NCI-H2107 (cell line): Measurements from ENCODE around the gene TAS2R60.
"Not testable (repeated sequence)": the region's sequence is repeated elsewhere in the genome, so short reads cannot be mapped to it uniquely, and the experiment has no call there.

Experiments used
- DNase-seq: peaks from one replicate; lab custom pipeline; 2025; lab: John Stamatoyannopoulos, UW

TAS2R60 gene

DNA sequence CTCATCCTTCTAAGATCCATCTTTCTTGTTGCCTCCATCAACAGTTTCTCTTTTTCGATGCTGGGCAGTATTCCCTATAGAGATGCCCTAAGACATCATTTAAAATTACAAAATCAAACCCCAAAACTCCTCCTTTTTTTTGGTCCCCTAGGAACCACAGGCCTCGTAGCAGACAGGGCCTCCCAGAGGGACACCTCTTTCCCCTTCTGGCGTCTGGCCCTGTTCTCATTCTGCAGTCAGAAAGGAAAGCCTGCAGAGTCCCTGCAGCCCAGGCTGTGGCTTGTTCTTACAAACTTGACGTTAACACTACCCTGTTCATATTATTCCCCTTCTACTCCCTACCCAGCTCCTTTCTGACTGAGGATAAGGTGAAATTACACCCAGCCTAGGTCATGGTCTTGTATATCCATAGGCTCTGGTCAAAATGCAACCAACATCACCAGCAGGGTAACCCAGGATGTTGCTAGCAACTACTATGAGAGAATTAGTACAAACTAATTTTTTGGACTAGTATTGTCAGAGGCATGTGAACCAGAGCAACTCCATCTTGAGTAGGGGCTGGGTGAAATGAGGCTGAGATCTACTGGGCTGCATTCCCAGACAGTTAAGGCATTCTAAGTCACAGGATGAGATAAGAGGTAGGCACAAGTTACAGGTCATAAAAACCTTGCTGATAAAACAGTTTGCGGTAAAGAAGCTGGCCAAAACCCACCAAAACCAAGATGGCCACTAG lies 31.1 kb upstream of the TAS2R60 start:
- no peak for DNase-seq

DNA sequence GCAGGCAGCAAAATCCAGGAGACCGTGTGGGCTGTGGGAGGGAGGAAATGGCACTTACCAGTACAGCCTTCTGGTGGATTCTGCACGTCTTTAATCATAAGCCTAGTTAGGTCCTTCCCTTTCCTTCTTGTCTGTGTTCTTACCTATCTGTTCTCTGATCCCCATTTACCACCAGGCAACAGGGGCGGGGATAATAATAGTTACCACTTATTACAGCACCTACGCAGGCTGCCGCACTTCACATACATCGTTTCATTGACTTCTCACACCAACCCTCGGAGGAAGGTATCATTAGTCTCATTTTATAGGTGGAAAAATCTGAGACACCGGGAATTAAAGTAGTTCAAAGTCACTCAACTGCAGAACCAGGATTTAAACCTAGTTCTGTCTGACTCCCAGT lies 30.1 kb upstream of the TAS2R60 start:
- no peak for DNase-seq

DNA sequence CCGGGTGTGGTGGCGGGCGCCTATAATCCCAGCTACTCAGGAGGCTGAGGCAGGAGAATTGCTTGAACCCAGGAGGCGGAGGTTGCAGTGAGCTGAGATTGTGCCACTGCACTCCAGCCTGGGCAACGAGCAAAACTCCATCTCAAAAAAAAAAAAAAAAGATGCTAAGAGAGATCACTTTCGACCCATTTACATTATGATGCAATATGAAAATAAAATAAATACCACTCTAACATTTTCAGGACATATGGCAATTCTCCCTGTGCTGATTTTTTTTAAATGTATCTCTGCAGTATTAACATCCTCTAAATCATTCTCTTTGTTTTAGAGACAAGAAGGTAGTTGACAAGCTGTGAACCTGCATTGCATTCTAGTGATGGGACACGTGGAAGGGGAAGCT lies 28.0 kb upstream of the TAS2R60 start:
- DNase-seq: not testable (repeated sequence)

DNA sequence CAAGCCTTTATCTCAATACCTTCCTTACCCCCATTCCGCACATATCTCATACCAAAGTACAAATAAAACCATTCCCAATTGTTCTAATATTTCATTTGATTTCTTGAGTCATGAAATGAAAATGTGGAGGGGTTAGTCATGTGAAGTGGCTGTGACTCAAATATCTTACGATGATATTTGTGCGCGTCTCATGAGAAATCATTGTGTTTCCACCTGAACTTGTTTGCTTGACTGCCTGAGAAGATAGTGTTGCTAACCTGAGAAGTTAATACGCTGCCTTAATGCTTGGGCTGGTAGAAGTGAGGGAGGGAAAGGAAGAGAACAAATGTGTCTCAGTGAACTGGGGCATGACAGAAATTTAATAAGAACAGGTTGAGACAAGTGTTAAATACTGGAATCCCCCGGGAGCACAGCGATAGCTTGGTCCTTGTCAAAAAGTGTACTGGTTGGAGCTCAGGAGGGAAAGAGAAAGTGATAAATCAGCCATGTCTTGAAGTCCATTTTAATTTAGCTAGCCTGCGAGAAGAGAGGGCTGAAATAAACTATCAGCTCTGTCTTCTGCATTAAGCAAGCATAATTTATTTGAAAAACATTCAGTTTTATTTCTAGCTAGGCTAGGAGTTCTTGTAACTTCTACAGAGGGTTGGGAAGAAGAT lies 27.4 kb upstream of the TAS2R60 start:
- DNase-seq: no peak

DNA sequence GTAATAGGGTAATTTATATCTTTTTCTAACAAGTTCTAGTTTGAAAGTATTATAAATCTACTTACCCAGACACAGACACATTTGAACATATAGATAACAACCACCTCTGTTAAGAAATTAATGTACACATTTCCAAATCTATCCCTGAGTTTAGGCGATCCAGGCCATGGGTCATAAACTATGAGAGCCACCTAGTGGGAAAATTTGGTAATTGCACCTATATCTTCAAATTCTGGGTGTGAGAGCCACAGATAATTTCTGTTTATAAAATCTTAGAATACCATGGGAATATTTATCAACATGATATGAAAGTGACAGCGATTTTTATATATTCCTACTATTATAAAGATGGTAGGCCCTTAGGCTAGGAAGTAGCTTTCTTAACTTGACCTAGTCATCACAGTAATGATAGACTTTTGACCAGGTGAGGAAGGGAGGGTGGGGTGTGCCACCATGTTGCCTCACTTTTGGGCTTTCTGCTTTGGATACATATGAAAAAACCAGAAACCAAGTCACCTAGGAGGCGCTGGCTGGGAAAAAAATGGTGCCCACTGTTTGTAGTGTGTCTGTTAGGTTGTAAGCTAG lies 26.6 kb upstream of the TAS2R60 start:
- peak; percentile 24 for DNase-seq

DNA sequence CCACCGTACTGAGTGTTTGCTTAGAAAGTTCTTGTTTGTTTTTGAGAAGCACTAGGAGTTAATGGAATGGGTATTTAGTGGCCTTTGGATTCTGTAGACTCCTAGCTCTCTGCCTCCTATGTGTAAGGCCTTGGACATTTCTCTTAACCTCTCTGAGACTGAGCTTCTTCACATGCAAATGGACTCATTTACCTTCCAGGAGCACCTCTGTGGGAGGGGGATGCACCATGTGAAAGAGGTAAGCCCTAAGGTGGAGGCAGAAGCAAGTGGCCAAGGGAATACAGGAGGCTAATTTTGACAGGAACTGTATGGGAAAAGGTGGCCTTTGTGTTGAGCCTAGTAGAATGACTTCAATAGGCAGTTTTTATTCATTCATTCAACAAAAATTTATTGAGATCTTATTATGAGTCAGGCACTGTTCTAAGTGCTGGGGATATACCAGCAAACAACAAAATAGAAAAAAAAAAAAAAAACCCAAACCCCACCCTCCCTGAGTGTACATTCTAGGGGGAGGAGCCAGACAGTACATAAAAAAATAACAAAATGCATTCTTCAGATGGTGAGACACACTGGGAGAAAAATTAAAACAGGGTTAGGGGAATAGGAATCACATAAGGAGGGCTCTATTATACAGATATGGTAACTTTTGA lies 25.4 kb upstream of the TAS2R60 start:
- DNase-seq: no peak

DNA sequence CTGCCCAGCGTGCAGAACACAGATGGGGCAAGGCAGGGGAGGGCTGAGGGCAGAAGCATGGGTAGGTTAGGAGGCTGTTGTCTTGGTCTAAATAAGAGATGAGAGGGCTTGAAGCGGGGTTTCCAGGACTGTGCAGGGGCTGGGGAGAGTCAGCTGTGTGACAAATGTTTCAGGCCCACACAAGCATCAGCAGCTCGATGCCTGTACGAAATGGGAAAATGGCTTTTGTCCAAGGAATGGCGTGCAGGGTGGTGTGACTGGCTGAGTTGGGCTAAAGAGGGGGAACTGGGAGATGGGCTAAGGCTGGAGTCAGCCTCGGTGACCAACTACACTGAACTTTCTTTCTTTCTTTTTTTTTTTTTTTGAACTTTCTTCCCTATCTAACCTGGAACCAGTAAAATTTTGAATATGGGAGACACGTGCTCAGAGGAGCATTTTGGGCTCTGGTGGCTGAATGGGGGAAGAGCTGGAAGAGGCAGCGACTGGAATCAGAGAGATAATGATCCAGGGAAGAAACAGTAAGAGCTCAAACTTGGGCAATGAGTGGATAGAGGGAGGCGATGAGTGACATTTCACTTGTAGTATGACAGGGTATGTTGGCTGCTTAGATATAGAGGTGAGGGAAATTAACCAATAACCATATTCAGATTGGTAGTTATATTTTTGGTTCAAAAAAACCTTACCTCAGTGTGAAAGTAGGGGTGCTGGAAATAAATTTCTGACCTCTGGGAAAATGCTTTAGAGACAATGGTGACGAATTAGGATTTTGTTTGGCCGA lies 24.4 kb upstream of the TAS2R60 start:
- DNase-seq: no peak

DNA sequence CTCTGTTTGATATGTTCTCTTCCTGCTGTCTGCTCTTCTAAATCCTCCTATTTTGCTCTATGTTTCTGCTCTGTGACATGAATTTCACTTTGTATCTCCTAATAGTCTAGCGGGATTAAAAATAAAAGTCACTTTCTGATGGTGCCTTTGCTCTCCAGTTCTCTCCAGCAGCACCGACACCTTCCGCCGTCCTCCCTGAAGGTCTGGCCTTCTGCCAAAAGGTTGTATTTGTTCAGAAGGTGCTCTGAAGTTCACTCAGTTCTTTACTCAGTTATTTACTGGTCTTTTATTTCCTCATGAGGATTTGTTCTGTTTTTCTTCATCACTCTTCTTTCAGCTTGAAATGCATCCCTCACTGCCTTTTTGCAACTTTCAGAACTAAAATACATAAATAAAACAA lies 23.4 kb upstream of the TAS2R60 start:
- DNase-seq: no peak

DNA sequence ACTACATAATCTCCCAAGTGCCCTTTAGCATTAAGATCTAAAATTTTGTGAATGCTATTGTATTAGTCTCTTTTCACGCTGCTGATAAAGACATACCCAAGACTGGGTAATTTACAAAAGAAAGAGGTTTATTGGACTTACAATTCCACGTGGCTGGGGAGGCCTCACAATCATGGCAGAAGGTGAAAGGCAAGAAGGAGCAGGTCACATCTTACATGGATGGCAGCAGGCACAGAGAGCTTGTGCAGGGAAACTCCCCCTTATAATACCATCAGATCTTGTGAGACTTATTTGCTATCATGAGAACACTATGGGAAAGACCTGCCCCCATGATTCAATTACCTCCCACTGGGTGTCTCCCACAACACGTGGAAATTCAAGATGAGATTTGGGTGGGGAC lies 22.6 kb upstream of the TAS2R60 start:
- not testable (repeated sequence) for DNase-seq

DNA sequence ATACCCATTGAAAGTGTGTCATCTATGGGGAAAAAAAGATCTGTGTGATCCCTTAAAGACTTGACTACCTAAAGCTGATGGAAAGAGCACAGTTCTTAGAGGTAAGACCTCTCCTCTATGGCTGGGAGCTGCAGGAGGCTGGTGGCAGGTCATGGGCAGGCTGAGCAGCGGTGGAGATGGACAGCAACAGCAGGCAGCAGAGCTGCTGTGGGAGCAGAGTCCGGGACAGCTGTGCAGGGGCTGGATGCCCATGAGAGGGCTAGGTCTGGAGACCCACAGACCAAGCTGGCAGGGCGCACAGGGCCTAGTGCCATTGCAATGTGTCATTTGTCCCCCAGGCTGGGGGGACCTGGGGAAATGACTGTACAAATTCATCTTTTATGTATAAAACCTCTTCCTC lies 21.2 kb upstream of the TAS2R60 start:
- no peak for DNase-seq

DNA sequence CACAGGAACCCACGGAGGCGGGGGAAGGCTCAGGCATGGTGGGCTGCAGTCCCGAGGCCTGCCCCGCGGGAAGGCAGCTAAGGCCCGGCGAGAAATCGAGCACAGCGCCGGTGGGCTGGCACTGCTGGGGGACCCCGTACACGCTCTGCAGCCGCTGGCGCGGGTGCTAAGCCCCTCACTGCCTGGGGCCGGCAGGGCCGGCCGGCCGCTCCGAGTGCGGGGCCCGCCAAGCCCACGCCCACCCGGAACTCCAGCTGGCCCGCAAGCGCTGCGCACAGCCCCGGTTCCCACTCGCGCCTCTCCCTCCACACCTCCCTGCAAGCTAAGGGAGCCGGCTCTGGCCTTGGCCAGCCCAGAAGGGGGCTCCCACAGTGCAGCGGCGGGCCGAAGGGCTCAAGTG lies 18.8 kb upstream of the TAS2R60 start:
- DNase-seq: not testable (repeated sequence)

DNA sequence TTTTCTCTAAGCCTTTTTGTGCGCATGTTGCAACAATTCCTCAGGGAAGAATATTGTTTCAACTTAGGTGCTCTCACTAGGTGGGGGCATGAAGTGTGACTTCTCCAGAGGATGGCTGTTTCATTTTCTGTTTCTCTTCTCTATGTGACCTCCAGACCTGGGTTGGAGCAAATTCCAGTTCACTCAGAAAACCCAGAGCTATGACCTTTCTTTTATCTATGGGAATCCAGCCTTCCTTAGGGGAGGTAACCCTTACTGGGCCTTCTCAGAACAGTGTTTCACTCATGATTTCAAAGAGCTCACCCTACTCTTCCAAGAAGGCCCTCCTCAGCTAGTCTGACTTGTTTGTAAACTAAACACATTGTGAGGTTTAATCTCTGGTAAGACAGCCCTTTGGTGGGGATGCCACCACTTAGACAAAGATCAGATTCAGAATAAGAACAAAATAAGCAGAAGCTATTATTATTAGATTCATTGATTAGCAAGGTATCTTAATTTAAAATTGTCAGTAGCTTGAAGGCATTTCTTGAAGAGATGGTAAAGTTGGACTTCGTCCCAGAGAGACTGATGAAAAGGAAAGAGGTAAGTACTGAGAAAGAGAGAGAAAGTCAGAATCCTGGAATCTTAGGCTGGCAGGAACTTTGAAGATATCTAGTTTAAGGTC lies 16.6 kb upstream of the TAS2R60 start:
- DNase-seq: no peak

DNA sequence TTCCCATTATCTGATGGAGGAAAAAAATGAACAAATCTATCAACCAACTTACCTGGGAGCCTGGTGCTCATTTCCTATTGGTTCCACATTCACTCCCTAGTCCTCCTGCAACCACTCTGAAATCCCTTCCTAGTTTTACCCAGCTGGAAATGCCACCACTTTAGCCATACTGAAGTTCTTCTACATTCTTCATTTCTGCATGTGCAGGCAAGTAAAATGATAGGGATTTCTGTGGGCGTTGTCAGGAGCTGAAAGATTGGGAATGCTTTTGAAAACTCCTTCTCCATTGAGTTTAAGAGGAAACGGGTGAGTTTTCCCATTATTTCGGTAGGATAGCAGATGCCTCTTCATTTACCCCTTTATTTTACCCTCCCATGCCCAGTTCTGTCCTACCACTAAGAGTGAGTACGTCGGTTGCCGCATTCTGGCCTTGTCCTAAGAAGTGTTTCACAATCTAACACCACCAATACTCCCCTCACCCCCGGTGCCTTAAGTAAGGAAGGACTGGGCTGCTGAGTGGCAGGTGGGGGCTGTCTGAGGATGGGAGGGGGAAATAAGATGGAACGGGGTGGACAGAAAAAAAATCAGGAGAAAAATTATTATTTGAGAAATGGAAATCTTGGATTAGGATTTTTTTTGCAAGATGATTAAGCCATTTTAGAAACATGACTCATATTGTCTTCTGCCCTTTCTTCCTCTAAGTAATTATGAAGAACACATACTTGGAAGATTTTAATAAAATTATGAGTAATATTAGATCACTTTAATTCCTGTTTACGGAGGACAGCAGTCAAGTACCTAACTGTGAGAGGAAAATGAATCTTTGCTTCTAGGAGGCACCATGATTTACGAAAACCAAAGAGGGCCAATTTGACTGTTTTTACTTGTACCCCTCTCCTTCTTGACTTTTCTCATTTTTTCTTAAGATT lies 13.2 kb upstream of the TAS2R60 start:
- no peak for DNase-seq

DNA sequence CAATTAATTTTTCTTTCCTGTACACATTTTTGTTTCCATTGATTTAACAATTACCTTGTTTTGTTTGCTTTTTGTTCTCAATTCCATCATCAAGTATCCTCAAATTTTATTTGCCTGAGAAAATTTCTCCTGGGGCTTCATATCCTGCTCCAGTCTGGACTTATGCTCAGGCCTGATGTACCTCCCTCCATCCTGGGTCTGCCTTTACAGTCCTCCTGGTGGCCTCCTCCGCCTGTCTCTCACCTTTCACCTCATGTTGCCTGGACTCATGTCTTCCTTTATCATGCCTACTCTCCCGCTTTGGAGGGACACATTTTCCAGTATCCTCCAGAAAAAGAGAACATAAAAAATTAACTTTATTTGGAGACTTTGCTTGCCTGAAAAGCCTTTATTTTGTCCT lies 12.1 kb upstream of the TAS2R60 start:
- DNase-seq: no peak

DNA sequence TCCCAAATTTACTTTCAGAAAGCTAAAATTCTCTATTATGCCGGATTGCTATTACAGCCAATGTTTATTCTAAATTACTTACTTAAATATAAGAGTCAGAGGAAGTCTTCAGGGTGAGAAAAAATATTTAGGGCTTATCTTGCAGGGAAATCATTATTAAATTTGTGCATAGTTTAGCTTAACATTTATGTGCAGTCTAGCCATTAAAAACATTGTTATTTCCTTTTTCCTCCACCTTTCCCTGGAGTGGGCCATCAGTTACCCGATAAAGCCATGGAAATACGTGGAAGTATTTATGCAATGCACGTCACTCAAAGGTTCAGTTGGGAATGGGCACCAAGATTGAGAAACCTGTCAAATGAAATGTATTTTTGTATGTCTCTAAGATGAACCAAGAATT lies 9.5 kb upstream of the TAS2R60 start:
- DNase-seq: no peak

DNA sequence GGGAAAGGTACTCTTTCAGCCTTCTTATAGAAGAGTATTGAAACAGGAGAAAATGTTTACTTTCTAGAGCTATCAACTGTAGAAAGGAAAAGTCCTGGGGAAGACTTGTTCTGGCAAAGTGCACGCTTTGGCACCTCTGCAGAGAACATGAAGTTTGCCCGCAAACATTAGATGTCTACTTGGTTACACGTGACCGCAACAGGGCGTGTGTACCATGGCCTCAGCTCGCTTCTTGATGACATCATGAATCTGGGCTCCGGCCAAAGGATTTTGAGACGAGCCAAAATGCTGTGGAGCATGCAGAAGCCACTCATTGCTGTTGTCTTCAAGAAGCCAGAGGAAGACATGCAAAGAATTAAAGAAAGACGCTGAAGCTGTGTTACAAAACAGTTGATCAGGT lies 8.6 kb upstream of the TAS2R60 start:
- DNase-seq: no peak

DNA sequence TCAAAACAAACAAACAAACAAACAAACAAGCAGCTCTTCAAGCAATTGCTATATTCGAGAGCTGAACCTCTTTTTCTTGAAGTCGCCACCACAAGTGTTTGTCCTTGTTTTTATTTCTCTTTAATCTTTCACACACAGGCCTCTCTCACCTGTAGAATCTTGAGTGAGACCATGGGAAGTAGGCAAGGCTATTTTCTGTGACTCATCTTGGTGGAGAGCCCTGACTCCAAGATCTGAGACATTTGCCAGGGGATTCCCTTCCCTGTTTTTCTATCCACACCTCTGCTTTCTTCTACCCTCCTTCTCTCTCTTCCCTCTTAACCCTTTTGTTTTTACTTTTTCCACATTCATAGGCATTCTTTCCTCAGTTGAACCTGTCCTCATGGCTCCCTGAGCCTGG lies 8.0 kb upstream of the TAS2R60 start:
- no peak for DNase-seq

DNA sequence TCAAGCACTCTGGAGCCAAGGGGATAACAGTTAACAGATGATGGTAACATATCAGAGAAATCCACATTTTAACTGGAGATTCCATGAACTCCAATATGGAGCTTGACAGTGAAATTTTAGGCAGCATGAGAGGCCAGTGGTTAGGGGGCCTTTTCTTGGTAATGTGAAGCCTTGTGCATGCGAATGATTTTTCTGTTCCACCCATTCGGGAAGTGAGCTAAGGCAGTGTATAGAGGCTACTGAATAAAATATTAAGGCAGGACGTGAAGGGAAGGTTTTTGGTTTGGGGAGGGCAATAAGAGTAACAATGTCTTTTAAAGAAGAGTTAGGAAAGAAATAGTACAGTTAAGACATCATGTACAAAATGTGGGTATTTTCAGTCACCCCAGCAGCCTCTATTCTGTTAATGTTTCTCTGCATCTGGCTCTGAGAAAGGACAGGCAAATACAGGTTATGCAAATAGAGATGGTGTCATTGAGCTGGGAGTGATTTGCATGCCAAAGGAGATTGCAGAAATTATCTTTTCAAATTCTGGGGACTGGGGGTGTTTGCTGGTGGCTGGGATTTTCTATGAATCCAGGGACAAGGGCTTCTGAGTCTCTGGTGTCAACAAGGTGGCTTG lies 6.8 kb upstream of the TAS2R60 start:
- DNase-seq: no peak

DNA sequence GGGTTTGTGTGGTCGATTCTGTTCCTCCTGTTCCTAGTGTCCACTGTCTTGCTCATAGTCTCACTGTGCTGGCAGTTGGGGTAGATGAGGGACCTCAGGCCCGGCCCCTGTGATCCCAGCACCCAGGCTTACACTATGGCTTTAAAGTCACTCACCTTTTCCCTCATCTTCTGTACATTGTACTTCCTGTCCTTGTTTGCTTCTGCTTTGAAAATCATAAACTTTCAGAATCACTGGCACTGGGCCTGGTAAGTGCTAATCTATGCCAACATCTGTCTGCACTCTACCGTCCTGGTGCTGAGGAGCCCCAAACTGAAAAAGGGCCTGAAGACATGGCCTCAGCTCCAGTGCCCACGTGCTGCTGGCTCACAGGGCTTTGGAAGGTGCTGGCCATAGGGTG lies 5.7 kb upstream of the TAS2R60 start:
- no peak for DNase-seq

DNA sequence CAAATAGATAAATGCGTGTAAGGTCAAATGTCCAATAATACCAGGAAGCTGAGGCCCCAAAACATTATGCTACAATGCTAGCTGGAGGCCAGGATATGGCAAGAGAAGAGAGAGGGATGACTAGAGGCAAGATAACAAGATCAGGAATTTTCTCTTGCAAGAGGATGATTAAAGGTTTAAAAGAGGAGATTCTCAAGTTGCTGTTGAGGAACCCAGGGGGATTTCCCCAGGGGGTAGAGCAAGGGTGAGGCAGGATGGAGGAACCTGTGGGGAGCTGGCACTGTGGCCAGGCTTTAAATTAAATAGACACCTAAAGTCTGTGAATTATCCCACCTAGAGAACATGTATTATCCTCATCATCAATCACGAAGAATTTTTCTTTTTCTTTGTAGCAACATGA lies 3.4 kb upstream of the TAS2R60 start:
- no peak for DNase-seq
